Tibial nerve (tissue), 3 donors: Measurements from ENCODE around the gene SEMA6A.

ENCODE experiments used
- POLR2A ChIP-seq, 2 donors: fragments of 450-650 bp; IDR thresholded peaks; one replicate each; pipeline ENCODE4 v1.6.1; 2017; ENCODE audit warnings: antibody characterized with exemption in 2 of 2, mild to moderate bottlenecking in 2 of 2, moderate library complexity in 2 of 2
- TF ChIP-seq, protein P1 (sequence below), 5 experiments: fragments of 200-600 bp in 3 of 5; fragments of 450-650 bp in 2 of 5; sonication (generic) in 3 of 5; IDR thresholded peaks; one replicate each; pipeline ENCODE4 v1.5.1; 2016 to 2019; ENCODE audit warnings: antibody characterized with exemption in 5 of 5, mild to moderate bottlenecking in 3 of 5, moderate library complexity in 2 of 5

DNA sequence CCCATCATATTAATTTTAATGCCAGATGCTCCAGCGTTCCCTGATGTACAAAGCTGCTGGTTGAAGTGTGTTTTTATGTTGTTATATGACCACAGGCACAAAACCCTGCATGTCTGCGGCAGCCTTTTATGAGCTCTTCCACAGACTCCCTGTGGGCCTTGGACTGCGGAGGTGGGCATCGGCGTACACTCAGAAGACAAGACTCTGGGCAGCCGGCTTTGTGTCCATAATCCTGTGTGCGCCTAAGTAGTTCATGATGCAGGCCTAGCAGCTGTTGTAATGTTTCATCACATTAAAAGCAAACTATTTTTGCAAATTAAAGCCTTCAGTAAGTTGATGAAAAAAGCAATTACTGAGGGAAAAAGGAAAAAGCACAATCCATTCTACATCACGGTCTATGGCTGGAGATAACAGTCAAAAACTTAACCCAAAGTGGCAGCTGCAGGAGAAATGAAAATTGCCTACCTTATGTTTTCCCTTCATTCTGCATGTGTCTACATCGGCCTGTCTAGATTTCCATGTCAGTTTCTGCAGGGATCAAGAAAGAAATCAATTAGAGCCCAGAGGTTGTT, 78.8 kb downstream of the SEMA6A start:
- TF ChIP-seq, protein P1, sequence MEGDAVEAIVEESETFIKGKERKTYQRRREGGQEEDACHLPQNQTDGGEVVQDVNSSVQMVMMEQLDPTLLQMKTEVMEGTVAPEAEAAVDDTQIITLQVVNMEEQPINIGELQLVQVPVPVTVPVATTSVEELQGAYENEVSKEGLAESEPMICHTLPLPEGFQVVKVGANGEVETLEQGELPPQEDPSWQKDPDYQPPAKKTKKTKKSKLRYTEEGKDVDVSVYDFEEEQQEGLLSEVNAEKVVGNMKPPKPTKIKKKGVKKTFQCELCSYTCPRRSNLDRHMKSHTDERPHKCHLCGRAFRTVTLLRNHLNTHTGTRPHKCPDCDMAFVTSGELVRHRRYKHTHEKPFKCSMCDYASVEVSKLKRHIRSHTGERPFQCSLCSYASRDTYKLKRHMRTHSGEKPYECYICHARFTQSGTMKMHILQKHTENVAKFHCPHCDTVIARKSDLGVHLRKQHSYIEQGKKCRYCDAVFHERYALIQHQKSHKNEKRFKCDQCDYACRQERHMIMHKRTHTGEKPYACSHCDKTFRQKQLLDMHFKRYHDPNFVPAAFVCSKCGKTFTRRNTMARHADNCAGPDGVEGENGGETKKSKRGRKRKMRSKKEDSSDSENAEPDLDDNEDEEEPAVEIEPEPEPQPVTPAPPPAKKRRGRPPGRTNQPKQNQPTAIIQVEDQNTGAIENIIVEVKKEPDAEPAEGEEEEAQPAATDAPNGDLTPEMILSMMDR (IDR thresholded peaks at IDR 0.05), result no peak
- no peak for TF ChIP-seq POLR2A (IDR thresholded peaks at IDR 0.05)
